Endometrium (tissue), 2 donors: ENCODE measurements around the gene POLR1E.

Source experiments
- FAIRE-seq: peaks from 2 replicates; lab custom pipeline; 2012; peaks lifted over from hg19 to GRCh38; lab: Jason Lieb, UNC
- donor health status: control.
- donor health status: control.

The POLR1E gene

DNA sequence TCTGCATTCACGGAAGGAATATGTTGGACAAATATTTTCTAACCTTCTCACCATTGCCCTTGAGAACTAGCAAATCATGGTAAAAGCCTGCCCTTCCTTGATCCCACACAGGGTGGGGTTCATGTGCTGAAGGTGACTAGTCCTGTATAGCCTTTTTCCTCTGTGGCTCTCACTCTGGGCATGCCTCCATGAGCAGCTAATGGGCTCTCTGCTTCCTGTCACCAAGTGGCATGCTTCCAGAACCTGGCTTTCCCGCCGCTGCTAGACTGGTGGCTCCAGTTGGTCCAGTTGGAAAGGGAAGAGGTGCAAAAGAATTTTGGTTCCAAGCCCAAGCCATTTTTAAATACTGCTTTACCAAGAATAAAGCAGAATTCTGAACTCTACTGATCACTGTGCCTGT lies 54.9 kb downstream of the POLR1E start:
- FAIRE-seq = no peak

DNA sequence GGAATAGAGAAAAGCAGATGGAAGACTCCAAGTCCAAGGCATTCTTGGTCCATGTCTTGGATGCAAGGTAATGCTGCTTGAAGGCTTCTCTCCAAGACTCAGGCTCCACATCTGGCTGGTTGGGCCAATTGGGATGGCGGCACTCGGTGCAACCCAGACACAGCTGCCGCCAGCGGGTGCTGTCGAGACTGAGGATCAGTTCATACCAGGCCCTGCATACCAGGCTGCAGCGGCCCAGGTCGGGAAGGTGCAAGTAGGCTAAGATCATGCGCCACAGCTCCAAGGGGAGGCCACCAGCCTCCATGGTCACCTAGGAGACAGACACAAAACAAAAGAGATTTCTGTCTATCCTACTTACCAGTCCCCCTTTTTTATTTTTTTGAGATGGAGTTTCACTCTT lies 55.7 kb downstream of the POLR1E start:
- FAIRE-seq = no peak

DNA sequence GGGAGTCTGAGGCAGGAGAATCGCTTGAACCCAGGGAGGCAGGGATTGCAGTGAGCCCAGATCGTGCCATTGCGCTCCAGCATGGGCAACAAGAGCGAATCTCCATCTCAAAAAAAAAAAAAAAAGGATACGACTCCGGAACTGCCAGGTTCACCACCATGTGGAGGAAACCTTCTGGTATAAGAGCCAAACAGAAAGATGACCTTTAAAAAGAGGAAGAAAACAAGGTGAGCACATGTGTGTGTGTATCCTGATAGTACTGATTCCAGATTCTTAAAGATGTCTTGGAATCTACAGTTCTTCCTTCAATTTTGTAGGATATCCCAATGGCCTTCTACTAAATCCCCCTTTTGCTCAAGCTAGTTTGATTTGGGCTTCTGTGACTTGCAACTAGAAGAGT lies 56.7 kb downstream of the POLR1E start:
- no peak for FAIRE-seq

DNA sequence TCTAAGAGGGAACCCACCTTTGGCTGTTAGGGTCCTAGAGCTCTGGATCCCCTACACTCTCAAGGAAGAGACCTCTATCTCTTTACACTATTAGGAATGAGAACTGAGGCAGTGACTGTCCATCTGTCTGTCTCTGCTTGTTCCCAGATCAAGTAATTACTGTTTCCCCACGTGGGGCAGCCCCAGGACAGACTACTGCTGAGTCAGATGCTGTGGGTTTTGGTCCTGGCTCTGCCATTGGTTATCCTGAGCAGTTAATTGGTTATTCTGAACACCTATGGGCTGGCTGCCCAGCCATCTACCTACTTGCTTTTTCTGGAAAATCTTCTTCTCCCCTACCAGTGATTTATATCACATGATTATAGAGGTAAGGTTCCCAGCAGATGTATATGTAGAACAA lies 57.1 kb downstream of the POLR1E start:
- no peak for FAIRE-seq

DNA sequence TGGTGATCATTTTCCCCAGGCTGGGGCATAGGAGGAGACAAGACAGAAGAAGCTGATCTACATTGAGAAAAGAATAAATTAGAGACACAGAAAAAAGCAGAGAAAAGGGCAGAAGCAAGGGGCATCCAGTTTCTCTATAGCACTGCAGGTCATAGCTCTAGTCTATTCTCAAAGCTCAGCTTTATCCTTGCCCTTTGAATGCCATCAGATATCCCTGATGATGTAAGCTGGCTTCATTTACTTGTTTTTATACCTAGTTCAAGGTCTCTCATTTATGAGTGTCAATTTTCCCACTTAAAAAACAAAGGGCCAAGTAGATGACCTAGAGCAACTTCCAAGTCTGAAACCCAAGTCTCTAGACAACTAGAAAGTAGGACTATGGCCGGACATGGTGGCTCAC lies 57.7 kb downstream of the POLR1E start:
- FAIRE-seq = no peak

DNA sequence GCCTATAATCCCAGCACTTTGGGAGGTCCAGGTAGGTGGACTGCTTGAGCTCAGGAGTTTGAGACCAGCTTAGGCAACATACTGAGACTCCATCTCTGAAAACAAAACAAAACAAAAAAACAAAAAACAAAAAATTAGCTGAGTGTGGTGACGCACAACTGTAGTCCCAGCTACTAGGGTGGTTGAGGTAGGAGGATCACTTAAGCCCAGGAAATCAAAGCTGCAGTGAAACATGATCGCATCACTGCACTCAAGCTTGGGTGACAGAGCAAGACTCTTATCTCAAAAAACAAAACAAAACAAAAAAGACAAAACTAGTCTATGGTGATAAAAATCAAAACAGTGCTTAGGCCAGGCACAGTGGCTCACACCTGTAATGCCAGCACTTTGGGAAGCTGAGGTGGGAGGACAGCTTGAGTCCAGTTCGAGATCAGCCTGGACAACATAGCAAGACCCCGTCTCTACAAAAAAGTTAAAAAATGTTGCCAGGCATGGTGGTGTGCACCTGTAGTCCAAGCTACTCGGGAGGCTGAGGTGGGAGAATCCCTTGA lies 61.7 kb downstream of the POLR1E start:
- no peak for FAIRE-seq

- FAIRE-seq = no peak
Observed at GRCh38 chr9:37549527-37549926, 63.8 kb downstream of the POLR1E start.

DNA sequence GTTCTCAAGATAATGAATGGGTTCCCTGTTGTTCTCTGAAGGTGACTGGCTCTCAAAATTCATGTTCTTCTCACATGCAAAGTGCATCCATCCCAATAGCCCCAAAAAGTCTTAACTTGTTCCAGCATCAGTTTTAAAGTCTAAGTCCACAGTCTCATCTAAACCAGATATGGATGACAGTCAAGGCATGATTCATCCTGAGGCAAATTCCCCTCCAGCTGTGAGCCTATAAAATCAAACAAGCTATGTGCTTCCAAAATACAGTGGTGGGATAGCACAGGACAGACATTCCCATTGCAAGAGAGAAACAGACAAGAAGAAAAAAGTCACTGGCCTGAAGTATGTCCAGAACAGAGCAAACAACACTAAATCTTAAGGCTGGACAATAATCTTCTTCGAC lies 65.0 kb downstream of the POLR1E start:
- no peak for FAIRE-seq

- no peak for FAIRE-seq
Observed at GRCh38 chr9:37551468-37551867, 65.7 kb downstream of the POLR1E start.

- no peak for FAIRE-seq
Observed at GRCh38 chr9:37551888-37552287, 66.1 kb downstream of the POLR1E start.
